ENCODE results near the gene RASIP1.
"Not testable (repeated sequence)": the region's sequence is repeated elsewhere in the genome, so short reads cannot be mapped to it uniquely, and the experiment has no call there.

RASIP1 gene

GRCh38 chr19:48740164-48740972 lies at the start of gene RASIP1:
Gene RASIP1 (minus strand): TSS chr19:48740610. CDS start chr19:48740282, 328 bp downstream.
- Histone ChIP-seq H3K9ac (ENCODE audit: low read length) (peak within 1 kb of the TSS; percentile 48), H3K9me3 (ENCODE audit: control insufficient read depth, low read length) (no peaks in the 10 kb centered on the region), H3K4me3 (ENCODE audit: low read length) (peak within 1 kb of the TSS; percentile 22), H3K36me3 (ENCODE audit: control insufficient read depth, insufficient read depth, low read length) (no peaks in the 10 kb centered on the region), H3K27me3 (ENCODE audit: control insufficient read depth, insufficient read depth, low read length) (peaks cover 14% of the 10 kb centered on the region), H3K4me1 (ENCODE audit: control insufficient read depth, insufficient read depth, low read length) (peaks cover 37% of the 10 kb centered on the region)

- not testable (repeated sequence) for H3K27me3 ChIP-seq (ENCODE audit: control insufficient read depth, insufficient read depth, low read length); H3K36me3 ChIP-seq (ENCODE audit: control insufficient read depth, insufficient read depth, low read length); H3K9me3 ChIP-seq (ENCODE audit: control insufficient read depth, low read length); H3K9ac ChIP-seq (ENCODE audit: low read length); H3K4me1 ChIP-seq (ENCODE audit: control insufficient read depth, insufficient read depth, low read length); H3K4me3 ChIP-seq (ENCODE audit: low read length)
Measured at GRCh38 chr19:48787331-48787730, 46.9 kb upstream of the RASIP1 start.

GRCh38 chr19:48786422-48786821 lies 46.0 kb upstream of the RASIP1 start:
- H3K4me1 ChIP-seq (ENCODE audit: control insufficient read depth, insufficient read depth, low read length); H3K27me3 ChIP-seq (ENCODE audit: control insufficient read depth, insufficient read depth, low read length); H3K4me3 ChIP-seq (ENCODE audit: low read length); H3K9ac ChIP-seq (ENCODE audit: low read length); H3K9me3 ChIP-seq (ENCODE audit: control insufficient read depth, low read length); H3K36me3 ChIP-seq (ENCODE audit: control insufficient read depth, insufficient read depth, low read length): not testable (repeated sequence)

GRCh38 chr19:48784527-48784926 lies 44.1 kb upstream of the RASIP1 start:
- Histone ChIP-seq H3K27me3 (ENCODE audit: control insufficient read depth, insufficient read depth, low read length) (no peaks in the 10 kb centered on the region), H3K4me1 (ENCODE audit: control insufficient read depth, insufficient read depth, low read length) (peaks cover 21% of the 10 kb centered on the region), H3K4me3 (ENCODE audit: low read length) (no peak overlapping the region), H3K9me3 (ENCODE audit: control insufficient read depth, low read length) (no peaks in the 10 kb centered on the region), H3K36me3 (ENCODE audit: control insufficient read depth, insufficient read depth, low read length) (no peaks in the 10 kb centered on the region), H3K9ac (ENCODE audit: low read length) (no peak overlapping the region)

GRCh38 chr19:48780631-48781391 lies 40.4 kb upstream of the RASIP1 start:
- no peaks in the 10 kb centered on the region for H3K9me3 ChIP-seq (ENCODE audit: control insufficient read depth, low read length)
- no peak overlapping the region for H3K9ac ChIP-seq (ENCODE audit: low read length)
- H3K4me3 ChIP-seq (ENCODE audit: low read length), result no peak overlapping the region
- H3K27me3 ChIP-seq (ENCODE audit: control insufficient read depth, insufficient read depth, low read length), result no peaks in the 10 kb centered on the region
- H3K4me1 ChIP-seq (ENCODE audit: control insufficient read depth, insufficient read depth, low read length), result peaks cover 33% of the 10 kb centered on the region
- no peaks in the 10 kb centered on the region for H3K36me3 ChIP-seq (ENCODE audit: control insufficient read depth, insufficient read depth, low read length)

GRCh38 chr19:48779636-48780035 lies 39.2 kb upstream of the RASIP1 start:
- H3K9ac ChIP-seq (ENCODE audit: low read length), result no peak overlapping the region
- no peak overlapping the region for H3K4me3 ChIP-seq (ENCODE audit: low read length)
- no peaks in the 10 kb centered on the region for H3K36me3 ChIP-seq (ENCODE audit: control insufficient read depth, insufficient read depth, low read length)
- no peaks in the 10 kb centered on the region for H3K27me3 ChIP-seq (ENCODE audit: control insufficient read depth, insufficient read depth, low read length)
- H3K4me1 ChIP-seq (ENCODE audit: control insufficient read depth, insufficient read depth, low read length), result peaks cover 34% of the 10 kb centered on the region
- H3K9me3 ChIP-seq (ENCODE audit: control insufficient read depth, low read length), result no peaks in the 10 kb centered on the region

- Histone ChIP-seq H3K9me3 (ENCODE audit: control insufficient read depth, low read length) (no peaks in the 10 kb centered on the region), H3K9ac (ENCODE audit: low read length) (no peak overlapping the region), H3K4me1 (ENCODE audit: control insufficient read depth, insufficient read depth, low read length) (peaks cover 39% of the 10 kb centered on the region), H3K36me3 (ENCODE audit: control insufficient read depth, insufficient read depth, low read length) (no peaks in the 10 kb centered on the region), H3K4me3 (ENCODE audit: low read length) (no peak overlapping the region), H3K27me3 (ENCODE audit: control insufficient read depth, insufficient read depth, low read length) (no peaks in the 10 kb centered on the region)
Measured at GRCh38 chr19:48777720-48778119, 37.3 kb upstream of the RASIP1 start.

- Histone ChIP-seq H3K9ac (ENCODE audit: low read length) (no peak overlapping the region), H3K4me1 (ENCODE audit: control insufficient read depth, insufficient read depth, low read length) (peaks cover 37% of the 10 kb centered on the region), H3K9me3 (ENCODE audit: control insufficient read depth, low read length) (no peaks in the 10 kb centered on the region), H3K27me3 (ENCODE audit: control insufficient read depth, insufficient read depth, low read length) (no peaks in the 10 kb centered on the region), H3K36me3 (ENCODE audit: control insufficient read depth, insufficient read depth, low read length) (no peaks in the 10 kb centered on the region), H3K4me3 (ENCODE audit: low read length) (no peak overlapping the region)
Measured at GRCh38 chr19:48777139-48777538, 36.7 kb upstream of the RASIP1 start.

- no peaks in the 10 kb centered on the region for H3K36me3 ChIP-seq (ENCODE audit: control insufficient read depth, insufficient read depth, low read length)
- no peaks in the 10 kb centered on the region for H3K9me3 ChIP-seq (ENCODE audit: control insufficient read depth, low read length)
- no peak overlapping the region for H3K9ac ChIP-seq (ENCODE audit: low read length)
- H3K27me3 ChIP-seq (ENCODE audit: control insufficient read depth, insufficient read depth, low read length), result peaks cover 5% of the 10 kb centered on the region
- H3K4me1 ChIP-seq (ENCODE audit: control insufficient read depth, insufficient read depth, low read length), result peaks cover 17% of the 10 kb centered on the region
- H3K4me3 ChIP-seq (ENCODE audit: low read length), result no peak overlapping the region
Measured at GRCh38 chr19:48772503-48772953, 32.1 kb upstream of the RASIP1 start.

- Histone ChIP-seq H3K4me3 (ENCODE audit: low read length) (no peak overlapping the region), H3K9me3 (ENCODE audit: control insufficient read depth, low read length) (no peaks in the 10 kb centered on the region), H3K36me3 (ENCODE audit: control insufficient read depth, insufficient read depth, low read length) (no peaks in the 10 kb centered on the region), H3K27me3 (ENCODE audit: control insufficient read depth, insufficient read depth, low read length) (peaks cover 5% of the 10 kb centered on the region), H3K9ac (ENCODE audit: low read length) (no peak overlapping the region), H3K4me1 (ENCODE audit: control insufficient read depth, insufficient read depth, low read length) (peaks cover 7% of the 10 kb centered on the region)
Measured at GRCh38 chr19:48770734-48771472, 30.5 kb upstream of the RASIP1 start.

- Histone ChIP-seq H3K9me3 (ENCODE audit: control insufficient read depth, low read length) (no peaks in the 10 kb centered on the region), H3K36me3 (ENCODE audit: control insufficient read depth, insufficient read depth, low read length) (no peaks in the 10 kb centered on the region), H3K4me3 (ENCODE audit: low read length) (no peak overlapping the region), H3K9ac (ENCODE audit: low read length) (no peak overlapping the region), H3K27me3 (ENCODE audit: control insufficient read depth, insufficient read depth, low read length) (peaks cover 5% of the 10 kb centered on the region), H3K4me1 (ENCODE audit: control insufficient read depth, insufficient read depth, low read length) (peaks cover 4% of the 10 kb centered on the region)
Measured at GRCh38 chr19:48770266-48770665, 29.9 kb upstream of the RASIP1 start.

Data from mucosa of stomach (tissue), 1 donor.